ENCODE results near the gene TRAPPC10. TPM values are rescaled to one million over a fixed set of nuclear protein-coding genes. Genes with fewer than 3 reads are reported as not detected.

The TRAPPC10 gene
- total and polyA plus RNA-seq, 4 donors: 7.7 to 43.5 (median 29.7) TPM

- peaks cover 0 to 24% (median 8%) of the 10 kb centered on the region in 5 donors for H3K4me1 ChIP-seq (ENCODE audit: control insufficient read depth in 5 of 5, insufficient read depth in 5 of 5, low read length in 5 of 5)
Measured at GRCh38 chr21:44088401-44088780, 76.3 kb downstream of the TRAPPC10 start.

DNA sequence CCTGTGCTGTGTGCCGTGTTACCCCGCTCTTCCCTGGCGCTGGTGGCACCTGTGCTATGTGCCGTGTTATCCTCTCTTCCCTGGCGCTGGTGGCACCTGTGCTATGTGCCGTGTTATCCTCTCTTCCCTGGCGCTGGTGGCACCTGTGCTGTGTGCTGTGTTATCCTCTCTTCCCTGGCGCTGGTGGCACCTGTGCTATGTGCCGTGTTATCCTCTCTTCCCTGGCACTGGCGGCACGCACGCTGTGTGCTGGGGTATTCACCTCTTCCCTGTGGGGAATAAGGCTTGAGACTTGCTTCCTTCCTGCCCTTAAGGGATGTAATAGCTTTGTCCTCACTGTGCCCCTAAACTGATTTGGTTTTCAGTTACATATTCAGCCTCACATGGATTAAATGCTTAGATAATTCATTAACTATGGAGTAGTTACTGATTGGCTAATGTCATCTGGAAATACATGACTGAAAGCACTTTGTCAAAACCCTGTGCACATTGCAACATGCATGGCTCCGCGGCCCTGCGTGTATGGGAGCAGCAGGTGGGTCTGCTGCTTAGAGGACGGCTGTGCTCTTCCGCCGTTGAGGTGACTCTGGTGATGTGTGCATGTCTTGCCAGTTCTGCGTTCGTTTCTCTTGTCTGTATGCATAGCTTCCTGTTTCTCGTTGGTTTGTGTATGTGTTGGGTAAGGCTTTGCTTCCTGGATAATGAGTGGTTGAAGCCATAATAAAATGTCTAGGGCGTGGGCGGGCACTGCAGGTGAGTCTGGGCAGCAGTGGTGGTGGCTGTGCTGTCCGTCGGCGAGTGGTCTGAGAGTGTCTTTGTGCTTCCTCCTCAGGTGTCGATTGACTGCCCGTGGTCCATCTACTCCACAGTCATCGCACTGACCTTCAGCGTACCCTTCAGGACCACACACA, 77.1 kb downstream of the TRAPPC10 start:
- ATAC-seq (ENCODE audit: insufficient read depth, low FRiP score): no peak
- peaks cover 0 to 24% (median 0%) of the 10 kb centered on the region in 5 donors for H3K4me1 ChIP-seq (ENCODE audit: control insufficient read depth in 5 of 5, insufficient read depth in 5 of 5, low read length in 5 of 5)

More at GRCh38 chr21:44088401-44088780, 76.3 kb downstream of the TRAPPC10 start:
- no peak for DNase-seq
- H3K27ac ChIP-seq (ENCODE audit: low read depth in 1 of 2, low read length in 1 of 2): no peak overlapping the region
- H3K36me3 ChIP-seq (ENCODE audit: control insufficient read depth in 4 of 4, insufficient read depth in 4 of 4, low read length in 4 of 4): peaks cover 19 to 44% (median 21%) of the 10 kb centered on the region in 4 donors
- no peak overlapping the region for H3K4me3 ChIP-seq
- no peaks in the 10 kb centered on the region for H3K9me3 ChIP-seq (ENCODE audit: control insufficient read depth in 4 of 4, insufficient read depth in 3 of 4, low read length in 3 of 4)
- no peak for ATAC-seq (ENCODE audit: insufficient read depth, low FRiP score)
- TF ChIP-seq, protein P1, sequence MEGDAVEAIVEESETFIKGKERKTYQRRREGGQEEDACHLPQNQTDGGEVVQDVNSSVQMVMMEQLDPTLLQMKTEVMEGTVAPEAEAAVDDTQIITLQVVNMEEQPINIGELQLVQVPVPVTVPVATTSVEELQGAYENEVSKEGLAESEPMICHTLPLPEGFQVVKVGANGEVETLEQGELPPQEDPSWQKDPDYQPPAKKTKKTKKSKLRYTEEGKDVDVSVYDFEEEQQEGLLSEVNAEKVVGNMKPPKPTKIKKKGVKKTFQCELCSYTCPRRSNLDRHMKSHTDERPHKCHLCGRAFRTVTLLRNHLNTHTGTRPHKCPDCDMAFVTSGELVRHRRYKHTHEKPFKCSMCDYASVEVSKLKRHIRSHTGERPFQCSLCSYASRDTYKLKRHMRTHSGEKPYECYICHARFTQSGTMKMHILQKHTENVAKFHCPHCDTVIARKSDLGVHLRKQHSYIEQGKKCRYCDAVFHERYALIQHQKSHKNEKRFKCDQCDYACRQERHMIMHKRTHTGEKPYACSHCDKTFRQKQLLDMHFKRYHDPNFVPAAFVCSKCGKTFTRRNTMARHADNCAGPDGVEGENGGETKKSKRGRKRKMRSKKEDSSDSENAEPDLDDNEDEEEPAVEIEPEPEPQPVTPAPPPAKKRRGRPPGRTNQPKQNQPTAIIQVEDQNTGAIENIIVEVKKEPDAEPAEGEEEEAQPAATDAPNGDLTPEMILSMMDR (IDR thresholded peaks at IDR 0.05; ENCODE audit: control extremely low read depth, extremely low read depth): no peak
- H3K27me3 ChIP-seq (ENCODE audit: control insufficient read depth in 3 of 3, insufficient read depth in 3 of 3, low read length in 2 of 3): no peaks in the 10 kb centered on the region
- H3K9ac ChIP-seq (ENCODE audit: insufficient read depth in 1 of 2, low read length in 2 of 2): no peak overlapping the region
- WGBS, 2 donors: 76 to 91% methylated on average over 18 of the region's 18 CpGs

DNA sequence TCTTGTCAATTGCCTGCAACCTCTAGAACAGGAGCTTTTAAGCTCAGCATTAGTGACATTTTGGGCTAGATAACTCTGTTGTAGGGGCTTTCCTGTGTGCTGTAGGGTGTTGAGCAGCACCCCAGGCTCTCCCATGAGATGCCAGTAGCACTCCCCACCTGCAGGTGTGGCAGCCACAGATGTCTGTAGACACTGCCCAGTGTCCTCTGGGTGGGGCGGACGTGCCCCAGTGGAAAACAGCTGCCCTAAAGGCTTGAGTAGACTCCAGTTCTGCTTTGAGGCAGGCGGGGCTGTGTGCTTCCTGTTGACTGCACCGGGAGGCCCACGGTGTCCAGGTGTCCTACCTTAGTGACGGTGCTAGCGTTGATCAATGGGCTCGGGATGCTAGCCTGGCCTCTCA, 78.2 kb downstream of the TRAPPC10 start:
- Histone ChIP-seq H3K9ac (ENCODE audit: insufficient read depth in 1 of 2, low read length in 2 of 2) (no peak overlapping the region), H3K27ac (ENCODE audit: low read depth in 1 of 2, low read length in 1 of 2) (no peak overlapping the region), H3K9me3 (ENCODE audit: control insufficient read depth in 4 of 4, insufficient read depth in 3 of 4, low read length in 3 of 4) (no peaks in the 10 kb centered on the region), H3K36me3 (ENCODE audit: control insufficient read depth in 4 of 4, insufficient read depth in 4 of 4, low read length in 4 of 4) (peaks cover 15 to 45% (median 21%) of the 10 kb centered on the region in 4 donors), H3K4me3 (no peak overlapping the region), H3K4me1 (ENCODE audit: control insufficient read depth in 5 of 5, insufficient read depth in 5 of 5, low read length in 5 of 5) (peaks cover 0 to 21% (median 0%) of the 10 kb centered on the region in 5 donors), H3K27me3 (ENCODE audit: control insufficient read depth in 3 of 3, insufficient read depth in 3 of 3, low read length in 2 of 3) (no peaks in the 10 kb centered on the region)
- 64 to 83% methylated on average over 8 of the region's 8 CpGs for WGBS, 2 donors
- ATAC-seq (ENCODE audit: insufficient read depth, low FRiP score) (no peak), DNase-seq (no peak)
- TF ChIP-seq, protein P1 (IDR thresholded peaks at IDR 0.05; ENCODE audit: control extremely low read depth, extremely low read depth): no peak

More for the DNA sequence above, 77.1 kb downstream of the TRAPPC10 start:
- Histone ChIP-seq H3K27me3 (ENCODE audit: control insufficient read depth in 3 of 3, insufficient read depth in 3 of 3, low read length in 2 of 3) (no peaks in the 10 kb centered on the region), H3K36me3 (ENCODE audit: control insufficient read depth in 4 of 4, insufficient read depth in 4 of 4, low read length in 4 of 4) (peaks cover 17 to 49% (median 21%) of the 10 kb centered on the region in 4 donors), H3K27ac (ENCODE audit: low read depth in 1 of 2, low read length in 1 of 2) (no peak overlapping the region), H3K9ac (ENCODE audit: insufficient read depth in 1 of 2, low read length in 2 of 2) (no peak overlapping the region), H3K9me3 (ENCODE audit: control insufficient read depth in 4 of 4, insufficient read depth in 3 of 4, low read length in 3 of 4) (no peaks in the 10 kb centered on the region), H3K4me3 (no peak overlapping the region)
- DNase-seq: peak in 1 of 3 donors; percentile 21
- 55 to 77% methylated on average over 30 of the region's 30 CpGs for WGBS, 2 donors
- TF ChIP-seq, protein P1 (IDR thresholded peaks at IDR 0.05; ENCODE audit: control extremely low read depth, extremely low read depth): no peak
